ENCODE results near the gene ZNF672. TPM values are rescaled to one million over a fixed set of nuclear protein-coding genes. Genes with fewer than 3 reads are reported as not detected.

Gene ZNF672
- total RNA-seq, 1 experiment from 2014 or later, result 27.6 TPM

DNA sequence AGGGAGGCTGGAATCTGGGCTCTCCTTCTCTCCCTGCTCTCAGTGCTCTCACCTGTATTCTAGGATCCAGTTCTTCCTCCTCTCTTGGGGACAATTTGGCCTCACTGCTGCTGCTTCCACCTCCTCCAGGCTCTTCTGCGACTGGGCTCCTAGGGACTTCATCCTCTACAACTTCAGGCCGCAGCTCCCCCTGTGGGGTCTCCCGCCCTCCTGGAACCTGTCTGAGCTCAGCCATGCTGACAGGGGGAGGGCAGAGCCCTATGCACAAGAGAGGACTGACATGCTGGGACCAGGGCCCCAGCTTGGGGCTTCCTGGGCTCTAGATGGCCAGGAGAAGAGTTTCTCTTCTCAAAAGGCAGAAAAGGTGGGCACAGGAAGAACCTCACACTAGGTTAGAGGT, 13.3 kb upstream of the ZNF672 start:
- TF ChIP-seq YY1 (IDR thresholded peaks at IDR 0.05; ENCODE audit: extremely low read depth, insufficient replicate concordance, low read depth, low read length) (no peak), JUND (IDR thresholded peaks at IDR 0.05) (no peak), EGR1 (IDR thresholded peaks at IDR 0.05; ENCODE audit: low read depth) (no peak), EZH2 (IDR thresholded peaks at IDR 0.05) (no peak), SP1 (IDR thresholded peaks at IDR 0.05; ENCODE audit: low read depth) (no peak), CEBPB (IDR thresholded peaks at IDR 0.05; ENCODE audit: low read depth) (no peak), RAD21 (IDR thresholded peaks at IDR 0.05; ENCODE audit: low read depth) (no peak), SRF (IDR thresholded peaks at IDR 0.05; ENCODE audit: low read depth) (no peak), ELF1 (IDR thresholded peaks at IDR 0.05; ENCODE audit: borderline replicate concordance, low read depth) (no peak), CBX3 (IDR thresholded peaks at IDR 0.05; ENCODE audit: low read depth) (no peak), POLR2A (IDR thresholded peaks at IDR 0.05; ENCODE audit: borderline replicate concordance, extremely low read depth, insufficient read depth, insufficient read length) (no peak), EZH2phosphoT487 (IDR thresholded peaks at IDR 0.05; ENCODE audit: borderline replicate concordance) (no peak)
- TF ChIP-seq, protein P1, sequence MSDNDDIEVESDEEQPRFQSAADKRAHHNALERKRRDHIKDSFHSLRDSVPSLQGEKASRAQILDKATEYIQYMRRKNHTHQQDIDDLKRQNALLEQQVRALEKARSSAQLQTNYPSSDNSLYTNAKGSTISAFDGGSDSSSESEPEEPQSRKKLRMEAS (IDR thresholded peaks at IDR 0.05), result no peak
- TF ChIP-seq, protein P2, sequence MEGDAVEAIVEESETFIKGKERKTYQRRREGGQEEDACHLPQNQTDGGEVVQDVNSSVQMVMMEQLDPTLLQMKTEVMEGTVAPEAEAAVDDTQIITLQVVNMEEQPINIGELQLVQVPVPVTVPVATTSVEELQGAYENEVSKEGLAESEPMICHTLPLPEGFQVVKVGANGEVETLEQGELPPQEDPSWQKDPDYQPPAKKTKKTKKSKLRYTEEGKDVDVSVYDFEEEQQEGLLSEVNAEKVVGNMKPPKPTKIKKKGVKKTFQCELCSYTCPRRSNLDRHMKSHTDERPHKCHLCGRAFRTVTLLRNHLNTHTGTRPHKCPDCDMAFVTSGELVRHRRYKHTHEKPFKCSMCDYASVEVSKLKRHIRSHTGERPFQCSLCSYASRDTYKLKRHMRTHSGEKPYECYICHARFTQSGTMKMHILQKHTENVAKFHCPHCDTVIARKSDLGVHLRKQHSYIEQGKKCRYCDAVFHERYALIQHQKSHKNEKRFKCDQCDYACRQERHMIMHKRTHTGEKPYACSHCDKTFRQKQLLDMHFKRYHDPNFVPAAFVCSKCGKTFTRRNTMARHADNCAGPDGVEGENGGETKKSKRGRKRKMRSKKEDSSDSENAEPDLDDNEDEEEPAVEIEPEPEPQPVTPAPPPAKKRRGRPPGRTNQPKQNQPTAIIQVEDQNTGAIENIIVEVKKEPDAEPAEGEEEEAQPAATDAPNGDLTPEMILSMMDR (IDR thresholded peaks at IDR 0.05 in 2 of 3, conservative IDR thresholded peaks at IDR 0.05 in 1 of 3; ENCODE audit: borderline replicate concordance in 1 of 3, insufficient read depth in 1 of 3, low read depth in 2 of 3, low read length in 2 of 3), result no peak
- TF ChIP-seq, protein P3, sequence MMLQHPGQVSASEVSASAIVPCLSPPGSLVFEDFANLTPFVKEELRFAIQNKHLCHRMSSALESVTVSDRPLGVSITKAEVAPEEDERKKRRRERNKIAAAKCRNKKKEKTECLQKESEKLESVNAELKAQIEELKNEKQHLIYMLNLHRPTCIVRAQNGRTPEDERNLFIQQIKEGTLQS (IDR thresholded peaks at IDR 0.05), result no peak
- TF ChIP-seq, protein P4, sequence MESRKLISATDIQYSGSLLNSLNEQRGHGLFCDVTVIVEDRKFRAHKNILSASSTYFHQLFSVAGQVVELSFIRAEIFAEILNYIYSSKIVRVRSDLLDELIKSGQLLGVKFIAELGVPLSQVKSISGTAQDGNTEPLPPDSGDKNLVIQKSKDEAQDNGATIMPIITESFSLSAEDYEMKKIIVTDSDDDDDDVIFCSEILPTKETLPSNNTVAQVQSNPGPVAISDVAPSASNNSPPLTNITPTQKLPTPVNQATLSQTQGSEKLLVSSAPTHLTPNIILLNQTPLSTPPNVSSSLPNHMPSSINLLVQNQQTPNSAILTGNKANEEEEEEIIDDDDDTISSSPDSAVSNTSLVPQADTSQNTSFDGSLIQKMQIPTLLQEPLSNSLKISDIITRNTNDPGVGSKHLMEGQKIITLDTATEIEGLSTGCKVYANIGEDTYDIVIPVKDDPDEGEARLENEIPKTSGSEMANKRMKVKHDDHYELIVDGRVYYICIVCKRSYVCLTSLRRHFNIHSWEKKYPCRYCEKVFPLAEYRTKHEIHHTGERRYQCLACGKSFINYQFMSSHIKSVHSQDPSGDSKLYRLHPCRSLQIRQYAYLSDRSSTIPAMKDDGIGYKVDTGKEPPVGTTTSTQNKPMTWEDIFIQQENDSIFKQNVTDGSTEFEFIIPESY (IDR thresholded peaks at IDR 0.05; ENCODE audit: extremely low read depth, insufficient replicate concordance, low read length), result no peak
- no peak overlapping the region; the same call in 1 of the 2 replicates for H3K27ac ChIP-seq (ENCODE audit: low read depth, low read length)
- peak overlapping the region; percentile 97 for H3K9ac ChIP-seq (ENCODE audit: low read length)
- CTCF ChIA-PET, result no interaction called here
- H3K27me3 ChIP-seq (ENCODE audit: insufficient read depth, low read length), result no peaks in the 10 kb centered on the region
- no peak overlapping the region for H2AFZ ChIP-seq (ENCODE audit: low read depth, low read length, poor library complexity, severe bottlenecking)
- no peak for DNase-seq (ENCODE audit: low read depth, low spot score)
- peak overlapping the region; percentile 98 to 99 for H3K4me3 ChIP-seq (replicated peaks in 1 of 2; ENCODE audit: low read depth in 1 of 2, low read length in 2 of 2)
- no TSS peak for BruUV-seq (replicated peaks)
- H3K9me2 ChIP-seq (ENCODE audit: insufficient read depth), result no peaks in the 10 kb centered on the region
- peak overlapping the region; percentile 92 for H3K4me2 ChIP-seq (ENCODE audit: low read length)
- H3K9me3 ChIP-seq (ENCODE audit: control insufficient read depth in 1 of 2, insufficient read depth in 1 of 2, low read depth in 1 of 2, low read length in 2 of 2), result no peaks in the 10 kb centered on the region
- intact Hi-C loops (cut with micrococcal nuclease), result no loop called here
- no peaks in the 10 kb centered on the region for H4K20me1 ChIP-seq (ENCODE audit: insufficient read depth)
- H3K36me3 ChIP-seq (ENCODE audit: control insufficient read depth in 1 of 2, insufficient read depth in 2 of 2, low read length in 2 of 2), result peaks cover 5 to 12% of the 10 kb centered on the region in 2 experiments
- no peak for ATAC-seq
- peaks cover 16 to 41% of the 10 kb centered on the region in 2 experiments for H3K4me1 ChIP-seq (ENCODE audit: control insufficient read depth in 1 of 2, insufficient read depth in 2 of 2, low read length in 2 of 2)
- RAD21 ChIA-PET (ENCODE audit: low non-redundant PET in 1 of 2, low total read pairs in 2 of 2, uncharacterized antibody in 2 of 2, unreplicated experiment in 2 of 2), result no interaction called here
- peaks cover 55% of the 10 kb centered on the region for H3K79me2 ChIP-seq (ENCODE audit: insufficient read depth, low read length)
- POLR2A ChIA-PET, result interaction anchor here (5.0 kb wide), 1 partner anchor 14 kb away, joined by 49 read pairs; the partner anchor contains the start of gene ZNF672
